Osteocyte (in vitro differentiated cells): Measurements from ENCODE around the gene ALDH7A1. TPM values are rescaled to one million over a fixed set of nuclear protein-coding genes. Genes with fewer than 3 reads are reported as not detected.
"Not testable (repeated sequence)": the region's sequence is repeated elsewhere in the genome, so short reads cannot be mapped to it uniquely, and the experiment has no call there.

Source experiments
- DNase-seq: peaks from one replicate; pipeline ENCODE4 v3.0.0; 2021; ENCODE audit warnings: mixed read lengths; ENCODE audit not compliant: unreplicated experiment; ENCODE audit errors: extremely low spot score
- H3K27ac Mint-ChIP-seq: one replicate; pipeline ENCODE4 v1.8.0; 2021; ENCODE audit warnings: mild to moderate bottlenecking, mixed read lengths; ENCODE audit not compliant: unreplicated experiment
- H3K27me3 Mint-ChIP-seq: one replicate; pipeline ENCODE4 v1.8.0; 2021; ENCODE audit warnings: mixed read lengths; ENCODE audit not compliant: unreplicated experiment
- H3K36me3 Mint-ChIP-seq: one replicate; pipeline ENCODE4 v1.8.0; 2021; ENCODE audit warnings: mixed read lengths; ENCODE audit not compliant: unreplicated experiment
- H3K4me1 Mint-ChIP-seq: one replicate; pipeline ENCODE4 v1.8.0; 2021; ENCODE audit warnings: mixed read lengths; ENCODE audit not compliant: unreplicated experiment
- H3K4me3 Mint-ChIP-seq: one replicate; pipeline ENCODE4 v1.8.0; 2021; ENCODE audit warnings: mild to moderate bottlenecking, moderate library complexity, mixed read lengths; ENCODE audit not compliant: unreplicated experiment
- H3K9me3 Mint-ChIP-seq: one replicate; pipeline ENCODE4 v1.8.0; 2021; ENCODE audit warnings: mixed read lengths; ENCODE audit not compliant: unreplicated experiment
- total RNA-seq: library from RNA; stranded (reverse); gene quantifications from 2 replicates; pipeline ENCODE4 v1.2.1, GENCODE V29; 2021
- TF ChIP-seq, protein P1 (sequence below): fragments of 200-600 bp; sonication (generic); IDR thresholded peaks from 2 replicates; pipeline ENCODE4 v1.5.0; 2021; ENCODE audit warnings: antibody characterized with exemption, mild to moderate bottlenecking, moderate library complexity

ALDH7A1 gene
- total RNA-seq, 1 donor from 2014 or later, result 117 TPM

GRCh38 chr5:126603402-126603991, 8.5 kb upstream of the ALDH7A1 start:
- Mint-ChIP-seq H3K4me3 (peak overlapping the region; percentile 22), H3K9me3 (no peaks in the 10 kb centered on the region), H3K27me3 (no peaks in the 10 kb centered on the region), H3K36me3 (peaks cover 26% of the 10 kb centered on the region), H3K4me1 (peaks cover 39% of the 10 kb centered on the region), H3K27ac (peak overlapping the region; percentile 50)
- TF ChIP-seq, protein P1, sequence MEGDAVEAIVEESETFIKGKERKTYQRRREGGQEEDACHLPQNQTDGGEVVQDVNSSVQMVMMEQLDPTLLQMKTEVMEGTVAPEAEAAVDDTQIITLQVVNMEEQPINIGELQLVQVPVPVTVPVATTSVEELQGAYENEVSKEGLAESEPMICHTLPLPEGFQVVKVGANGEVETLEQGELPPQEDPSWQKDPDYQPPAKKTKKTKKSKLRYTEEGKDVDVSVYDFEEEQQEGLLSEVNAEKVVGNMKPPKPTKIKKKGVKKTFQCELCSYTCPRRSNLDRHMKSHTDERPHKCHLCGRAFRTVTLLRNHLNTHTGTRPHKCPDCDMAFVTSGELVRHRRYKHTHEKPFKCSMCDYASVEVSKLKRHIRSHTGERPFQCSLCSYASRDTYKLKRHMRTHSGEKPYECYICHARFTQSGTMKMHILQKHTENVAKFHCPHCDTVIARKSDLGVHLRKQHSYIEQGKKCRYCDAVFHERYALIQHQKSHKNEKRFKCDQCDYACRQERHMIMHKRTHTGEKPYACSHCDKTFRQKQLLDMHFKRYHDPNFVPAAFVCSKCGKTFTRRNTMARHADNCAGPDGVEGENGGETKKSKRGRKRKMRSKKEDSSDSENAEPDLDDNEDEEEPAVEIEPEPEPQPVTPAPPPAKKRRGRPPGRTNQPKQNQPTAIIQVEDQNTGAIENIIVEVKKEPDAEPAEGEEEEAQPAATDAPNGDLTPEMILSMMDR, result no peak
- peak; percentile 8 for DNase-seq

- no peaks in the 10 kb centered on the region for H3K27me3 Mint-ChIP-seq
- no peaks in the 10 kb centered on the region for H3K9me3 Mint-ChIP-seq
- TF ChIP-seq, protein P1, result peak; percentile 68
- peaks cover 33% of the 10 kb centered on the region for H3K4me1 Mint-ChIP-seq
- peak within 1 kb of the TSS; percentile 97 for H3K4me3 Mint-ChIP-seq
- DNase-seq, result peak; percentile 94
- H3K27ac Mint-ChIP-seq, result peak within 1 kb of the TSS; percentile 91
- H3K36me3 Mint-ChIP-seq, result peaks cover 17% of the 10 kb centered on the region
These were observed 5.9 kb upstream of the ALDH7A1 start, which contains the start of gene PHAX for GRCh38 chr5:126600631-126601511. TSS of gene PHAX (plus strand) at chr5:126600947. CDS start at chr5:126600963, 16 bp downstream.

- not testable (repeated sequence) for DNase-seq, H3K27me3 Mint-ChIP-seq, H3K9me3 Mint-ChIP-seq
- H3K4me1 Mint-ChIP-seq, result peaks cover 28% of the 10 kb centered on the region
- peak overlapping the region; percentile 75 for H3K27ac Mint-ChIP-seq
- peak overlapping the region; percentile 97 for H3K4me3 Mint-ChIP-seq
- H3K36me3 Mint-ChIP-seq, result peaks cover 10% of the 10 kb centered on the region
These were observed 5.1 kb upstream of the ALDH7A1 start for GRCh38 chr5:126599971-126600630.

DNA sequence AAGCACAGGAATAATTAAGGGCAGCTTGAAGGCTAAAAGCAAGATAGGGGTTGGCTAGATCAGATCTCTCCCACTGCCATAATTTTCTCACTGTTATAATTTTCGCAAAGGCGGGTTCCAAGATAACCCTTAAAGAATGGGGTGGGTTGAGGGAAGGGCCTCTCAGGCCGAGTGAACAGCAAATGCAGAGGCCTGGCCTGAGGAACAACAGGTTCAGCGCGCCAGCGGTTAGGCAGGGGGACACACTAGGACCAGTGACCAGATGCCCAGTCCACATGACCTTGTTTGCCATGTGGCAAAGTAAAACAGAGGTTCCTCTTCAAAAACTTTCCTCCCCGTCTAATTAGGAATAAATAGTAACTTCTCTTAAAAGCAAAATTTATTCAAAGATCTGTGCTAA, 4.5 kb upstream of the ALDH7A1 start:
- Mint-ChIP-seq H3K4me1 (peaks cover 27% of the 10 kb centered on the region), H3K4me3 (no peak overlapping the region), H3K9me3 (no peaks in the 10 kb centered on the region), H3K27me3 (no peaks in the 10 kb centered on the region), H3K27ac (no peak overlapping the region), H3K36me3 (peaks cover 10% of the 10 kb centered on the region)
- TF ChIP-seq, protein P1, result no peak
- peak; percentile 54 for DNase-seq

GRCh38 chr5:126597156-126597555, 2.1 kb upstream of the ALDH7A1 start:
- H3K9me3 Mint-ChIP-seq, result no peaks in the 10 kb centered on the region
- H3K4me1 Mint-ChIP-seq, result peaks cover 36% of the 10 kb centered on the region
- no peak for DNase-seq

More at GRCh38 chr5:126597156-126597555, 2.1 kb upstream of the ALDH7A1 start:
- no peak overlapping the region for H3K4me3 Mint-ChIP-seq
- H3K27ac Mint-ChIP-seq, result no peak overlapping the region
- no peaks in the 10 kb centered on the region for H3K36me3 Mint-ChIP-seq
- H3K27me3 Mint-ChIP-seq, result no peaks in the 10 kb centered on the region
- TF ChIP-seq, protein P1, result no peak
